NOMO-1 treated with dmso at 0.1 percent for 144 hours (cell line): Measurements from ENCODE around the gene BTBD9.
"Not testable (repeated sequence)": the region's sequence is repeated elsewhere in the genome, so short reads cannot be mapped to it uniquely, and the experiment has no call there.

Experiments used
- DNase-seq: peaks from one replicate; lab custom pipeline; 2025; ENCODE audit not compliant: unreplicated experiment; lab: John Stamatoyannopoulos, UW

Gene BTBD9

GRCh38 chr6:38133932-38134703 is 505.6 kb downstream of the BTBD9 start:
- no peak for DNase-seq

- DNase-seq = no peak
Measured at GRCh38 chr6:38131527-38131965, 508.2 kb downstream of the BTBD9 start.

- no peak for DNase-seq
Measured at GRCh38 chr6:38127284-38127683, 512.4 kb downstream of the BTBD9 start.

GRCh38 chr6:38124224-38124926 is 515.4 kb downstream of the BTBD9 start:
- not testable (repeated sequence) for DNase-seq

GRCh38 chr6:38119516-38119915 is 520.2 kb downstream of the BTBD9 start:
- DNase-seq = no peak

GRCh38 chr6:38118791-38119365 is 520.9 kb downstream of the BTBD9 start:
- no peak for DNase-seq
